Tibial nerve (tissue), 4 donors: Measurements from ENCODE around the gene ACTN1. TPM values are rescaled to one million over a fixed set of nuclear protein-coding genes. Genes with fewer than 3 reads are reported as not detected.

Experiments used
- DNase-seq, 2 donors: peaks; one replicate each; pipeline ENCODE4 v3.0.0-alpha.2; 2019; ENCODE audit warnings: low spot score in 2 of 2
- H3K27ac ChIP-seq, 4 donors: fragments of 200-600 bp; sonication (generic) in 3 of 4; one replicate each; pipeline ENCODE4 v1.5.1; 2017 to 2019; ENCODE audit warnings: mild to moderate bottlenecking in 1 of 4
- H3K27me3 ChIP-seq, 2 donors: fragments of 200-600 bp; sonication (generic) in 1 of 2; one replicate each; pipeline versions ENCODE4 v1.5.1 to v1.6.0; 2017 to 2019
- H3K36me3 ChIP-seq, 3 donors: fragments of 200-600 bp; sonication (generic); one replicate each; pipeline ENCODE4 v1.5.1; 2018 to 2019
- H3K4me1 ChIP-seq, 4 donors: fragments of 200-600 bp; sonication (generic) in 3 of 4; one replicate each; pipeline ENCODE4 v1.5.1; 2017 to 2019
- H3K4me3 ChIP-seq, 4 donors: fragments of 200-600 bp; sonication (generic) in 3 of 4; one replicate each; pipeline ENCODE4 v1.5.1; 2017 to 2019; ENCODE audit warnings: mild to moderate bottlenecking in 1 of 4, moderate library complexity in 1 of 4
- H3K9me3 ChIP-seq, 4 donors: fragments of 200-600 bp; sonication (generic) in 3 of 4; one replicate each; pipeline ENCODE4 v1.5.1; 2017 to 2019
- EP300 ChIP-seq, 2 donors: sonication (generic); formaldehyde crosslinking; IDR thresholded peaks; one replicate each; pipeline ENCODE4 v1.6.1; 2017; ENCODE audit warnings: antibody characterized with exemption in 2 of 2, mild to moderate bottlenecking in 1 of 2
- POLR2A ChIP-seq, 2 donors: fragments of 450-650 bp; IDR thresholded peaks; one replicate each; pipeline ENCODE4 v1.6.1; 2017; ENCODE audit warnings: antibody characterized with exemption in 2 of 2, mild to moderate bottlenecking in 2 of 2, moderate library complexity in 2 of 2
- WGBS, 2 donors: methylation state at CpG; one replicate each; pipeline ENCODE4 v1.1.5; 2018; 5-methylcytosine and 5-hydroxymethylcytosine counted together
- total RNA-seq, 4 donors: library from RNA; depleted of rRNA; stranded (reverse); fragments of >200 nt; gene quantifications; one replicate each; pipeline ENCODE4 v1.1.0, GENCODE V29; 2016
- TF ChIP-seq, protein P1 (sequence below), 5 experiments: fragments of 200-600 bp in 3 of 5; fragments of 450-650 bp in 2 of 5; sonication (generic) in 3 of 5; IDR thresholded peaks; one replicate each; pipeline ENCODE4 v1.5.1; 2016 to 2019; ENCODE audit warnings: antibody characterized with exemption in 5 of 5, mild to moderate bottlenecking in 3 of 5, moderate library complexity in 2 of 5

The ACTN1 gene
- total RNA-seq, 4 donors from 2014 or later, result 130 to 273 (median 152) TPM

DNA sequence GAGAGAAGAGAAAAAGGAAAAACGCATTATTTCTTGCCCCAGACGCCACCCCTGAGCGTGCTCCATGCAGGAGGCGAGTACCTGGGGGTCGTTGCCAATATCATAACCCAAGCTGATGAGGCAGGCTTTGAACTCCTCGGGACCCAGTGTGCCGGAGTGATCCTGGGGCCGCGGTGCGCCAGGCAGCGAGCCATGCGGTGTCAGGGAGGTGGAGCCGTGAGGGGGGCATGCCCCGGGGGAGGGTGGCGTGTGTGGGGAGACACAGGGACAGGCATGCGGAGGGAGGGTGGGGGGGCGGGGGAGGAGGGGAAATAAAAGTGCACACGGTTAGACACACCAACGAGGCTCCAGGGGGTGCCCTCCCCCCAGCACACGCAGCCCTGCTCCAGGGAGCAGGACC lies 100.2 kb downstream of the ACTN1 start:
- 87 to 91% methylated on average over 18 to 20 of the region's 20 CpGs for WGBS, 2 donors
- no peak overlapping the region for H3K27ac ChIP-seq
- no peaks in the 10 kb centered on the region for H3K9me3 ChIP-seq
- H3K4me1 ChIP-seq, result no peaks in the 10 kb centered on the region
- peaks cover 0 to 100% (median 0%) of the 10 kb centered on the region in 3 donors for H3K36me3 ChIP-seq
- DNase-seq, result no peak
- TF ChIP-seq, protein P1, sequence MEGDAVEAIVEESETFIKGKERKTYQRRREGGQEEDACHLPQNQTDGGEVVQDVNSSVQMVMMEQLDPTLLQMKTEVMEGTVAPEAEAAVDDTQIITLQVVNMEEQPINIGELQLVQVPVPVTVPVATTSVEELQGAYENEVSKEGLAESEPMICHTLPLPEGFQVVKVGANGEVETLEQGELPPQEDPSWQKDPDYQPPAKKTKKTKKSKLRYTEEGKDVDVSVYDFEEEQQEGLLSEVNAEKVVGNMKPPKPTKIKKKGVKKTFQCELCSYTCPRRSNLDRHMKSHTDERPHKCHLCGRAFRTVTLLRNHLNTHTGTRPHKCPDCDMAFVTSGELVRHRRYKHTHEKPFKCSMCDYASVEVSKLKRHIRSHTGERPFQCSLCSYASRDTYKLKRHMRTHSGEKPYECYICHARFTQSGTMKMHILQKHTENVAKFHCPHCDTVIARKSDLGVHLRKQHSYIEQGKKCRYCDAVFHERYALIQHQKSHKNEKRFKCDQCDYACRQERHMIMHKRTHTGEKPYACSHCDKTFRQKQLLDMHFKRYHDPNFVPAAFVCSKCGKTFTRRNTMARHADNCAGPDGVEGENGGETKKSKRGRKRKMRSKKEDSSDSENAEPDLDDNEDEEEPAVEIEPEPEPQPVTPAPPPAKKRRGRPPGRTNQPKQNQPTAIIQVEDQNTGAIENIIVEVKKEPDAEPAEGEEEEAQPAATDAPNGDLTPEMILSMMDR (IDR thresholded peaks at IDR 0.05), result no peak
- TF ChIP-seq EP300 (IDR thresholded peaks at IDR 0.05), result no peak
- no peak for TF ChIP-seq POLR2A (IDR thresholded peaks at IDR 0.05)
- H3K4me3 ChIP-seq, result no peak overlapping the region
- no peaks in the 10 kb centered on the region for H3K27me3 ChIP-seq

DNA sequence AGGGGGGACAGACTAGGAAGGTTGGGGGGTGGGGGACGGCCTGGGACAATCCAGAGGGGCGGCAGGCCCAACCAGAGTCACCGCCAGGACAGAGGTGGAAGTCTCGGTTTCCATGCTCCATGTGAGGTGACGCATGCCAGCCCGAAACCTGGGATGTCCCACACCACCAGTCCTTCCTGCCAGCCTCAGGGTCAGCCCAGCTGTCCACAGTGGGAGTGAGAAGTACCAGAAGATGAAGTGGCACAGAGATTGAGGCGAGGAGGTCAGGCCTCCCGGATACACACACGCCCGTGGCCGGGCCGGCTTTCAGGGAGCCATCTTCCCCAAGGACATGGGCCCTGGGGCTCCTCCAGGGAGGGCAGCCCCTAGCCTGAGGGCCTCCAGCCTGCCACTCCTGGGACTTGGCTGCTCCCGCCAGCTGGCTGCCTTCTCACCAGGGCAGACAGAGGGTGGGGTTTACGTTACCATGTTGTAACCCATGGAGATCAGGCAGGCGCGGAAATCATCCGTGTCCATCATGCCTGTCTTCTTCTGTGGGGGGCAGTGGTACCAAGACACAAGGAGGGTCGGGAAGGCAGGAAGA lies 101.0 kb downstream of the ACTN1 start:
- H3K36me3 ChIP-seq, result peaks cover 0 to 99% (median 0%) of the 10 kb centered on the region in 3 donors
- no peaks in the 10 kb centered on the region for H3K4me1 ChIP-seq
- TF ChIP-seq EP300 (IDR thresholded peaks at IDR 0.05), result no peak
- TF ChIP-seq, protein P1 (IDR thresholded peaks at IDR 0.05), result no peak
- TF ChIP-seq POLR2A (IDR thresholded peaks at IDR 0.05), result no peak
- no peaks in the 10 kb centered on the region for H3K9me3 ChIP-seq
- no peak overlapping the region for H3K4me3 ChIP-seq
- DNase-seq, result no peak
- 88 to 93% methylated on average over 14 to 18 of the region's 18 CpGs for WGBS, 2 donors
- H3K27ac ChIP-seq, result no peak overlapping the region
- no peaks in the 10 kb centered on the region for H3K27me3 ChIP-seq

DNA sequence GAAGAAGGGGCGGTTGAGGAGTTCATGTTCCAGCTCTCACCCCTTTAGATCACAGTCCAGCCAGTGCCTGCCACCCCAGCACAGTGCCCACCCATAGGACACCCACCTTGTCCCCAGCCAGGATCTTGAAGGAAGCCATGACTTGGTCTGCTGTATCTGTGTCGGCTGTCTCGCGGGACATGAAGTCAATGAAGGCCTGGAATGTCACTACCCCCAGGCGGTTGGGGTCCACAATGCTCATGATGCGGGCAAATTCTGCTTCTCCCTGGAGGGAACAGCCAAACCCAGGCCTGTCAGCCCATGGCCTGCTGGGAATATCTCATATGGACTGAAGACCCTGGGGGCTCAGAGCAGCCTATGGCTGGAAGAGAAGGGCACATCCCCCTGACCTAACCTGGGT lies 102.1 kb downstream of the ACTN1 start:
- peaks cover 0 to 99% (median 0%) of the 10 kb centered on the region in 3 donors for H3K36me3 ChIP-seq
- WGBS, 2 donors, result 92 to 94% methylated on average over 5 to 6 of the region's 6 CpGs
- no peak for DNase-seq
- H3K4me3 ChIP-seq, result no peak overlapping the region
- H3K27ac ChIP-seq, result no peak overlapping the region
- no peaks in the 10 kb centered on the region for H3K27me3 ChIP-seq
- H3K9me3 ChIP-seq, result no peaks in the 10 kb centered on the region
- no peaks in the 10 kb centered on the region for H3K4me1 ChIP-seq
- TF ChIP-seq POLR2A (IDR thresholded peaks at IDR 0.05) (no peak), EP300 (IDR thresholded peaks at IDR 0.05) (no peak)
- TF ChIP-seq, protein P1 (IDR thresholded peaks at IDR 0.05), result no peak

DNA sequence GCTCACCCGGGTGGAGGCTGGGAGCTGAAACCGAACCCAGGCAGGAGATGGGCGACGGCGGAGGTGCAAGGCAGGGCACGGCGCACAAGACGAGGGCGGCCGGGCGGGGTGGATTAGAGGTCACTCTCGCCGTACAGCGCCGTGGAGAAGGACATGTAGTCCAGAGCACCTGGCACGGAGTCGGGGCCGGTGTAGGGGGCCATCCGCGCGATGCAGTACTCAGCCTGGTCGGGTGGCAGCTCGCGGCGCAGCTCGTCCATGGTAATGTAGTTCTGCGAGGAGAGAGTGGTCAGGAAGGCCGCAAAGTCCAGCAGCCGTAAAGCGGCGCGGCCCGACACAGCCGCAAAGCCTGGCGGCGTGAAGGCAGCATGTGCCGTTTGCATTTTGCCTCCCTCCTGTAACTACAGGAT lies 104.4 kb downstream of the ACTN1 start:
- Histone ChIP-seq H3K4me3 (no peak overlapping the region), H3K27me3 (no peaks in the 10 kb centered on the region), H3K9me3 (no peaks in the 10 kb centered on the region), H3K27ac (no peak overlapping the region), H3K36me3 (peaks cover 0 to 85% (median 0%) of the 10 kb centered on the region in 3 donors), H3K4me1 (no peaks in the 10 kb centered on the region)
- WGBS, 2 donors, result 96% methylated on average over 37 of the region's 37 CpGs
- TF ChIP-seq EP300 (IDR thresholded peaks at IDR 0.05) (no peak), POLR2A (IDR thresholded peaks at IDR 0.05) (no peak)
- TF ChIP-seq, protein P1 (IDR thresholded peaks at IDR 0.05), result no peak
- DNase-seq, result no peak

- Histone ChIP-seq H3K27ac (no peak overlapping the region), H3K9me3 (no peaks in the 10 kb centered on the region), H3K4me3 (no peak overlapping the region), H3K4me1 (no peaks in the 10 kb centered on the region), H3K36me3 (peaks cover 0 to 71% (median 0%) of the 10 kb centered on the region in 3 donors), H3K27me3 (no peaks in the 10 kb centered on the region)
- no peak for TF ChIP-seq EP300 (IDR thresholded peaks at IDR 0.05)
- TF ChIP-seq, protein P1 (IDR thresholded peaks at IDR 0.05), result no peak
- TF ChIP-seq POLR2A (IDR thresholded peaks at IDR 0.05), result no peak
- WGBS, 2 donors, result 72 to 74% methylated on average over 5 of the region's 5 CpGs
- DNase-seq, result no peak
Observed at GRCh38 chr14:68873376-68873775, 105.7 kb downstream of the ACTN1 start.
